Activated T-cell treated with anti-CD3 and anti-CD28 coated beads, Interleukin-2, amount 50 U/mL, for 72 hours (primary cell): Measurements from ENCODE around the gene ANKRD33. TPM values are rescaled to one million over a fixed set of nuclear protein-coding genes. Genes with fewer than 3 reads are reported as not detected.
A peak's percentile ranks its signal among the peaks of the same experiment; 100 is the strongest.

Experiments
- ATAC-seq, 2 donors: fragments of 150-1000 bp; cut with Tn5 transposase; replicated peaks in 1 of 2; 2 replicates each; pipeline ENCODE4 v1.10.0; 2021; ENCODE audit warnings: moderate library complexity in 2 of 2, mild to moderate bottlenecking in 1 of 2
- DNase-seq, 2 donors: peaks; one replicate each; pipeline ENCODE4 v3.0.0; 2021 to 2022; ENCODE audit warnings: mixed read lengths in 1 of 2
- H3K27ac Mint-ChIP-seq: one replicate; pipeline ENCODE4 v1.8.0; 2022; ENCODE audit warnings: mild to moderate bottlenecking, moderate library complexity, mixed read lengths
- H3K27me3 Mint-ChIP-seq: one replicate; pipeline ENCODE4 v1.8.0; 2022; ENCODE audit warnings: low read depth, mixed read lengths
- H3K36me3 Mint-ChIP-seq, 2 donors: one replicate each; pipeline ENCODE4 v1.8.0; 2022; ENCODE audit warnings: mixed read lengths in 2 of 2, mild to moderate bottlenecking in 1 of 2; ENCODE audit not compliant: insufficient read depth in 2 of 2
- H3K4me1 Mint-ChIP-seq: one replicate; pipeline ENCODE4 v1.8.0; 2022; ENCODE audit warnings: low read depth, mixed read lengths
- H3K4me3 Mint-ChIP-seq, 2 donors: one replicate each; pipeline ENCODE4 v1.8.0; 2022; ENCODE audit warnings: mild to moderate bottlenecking in 2 of 2, mixed read lengths in 2 of 2, moderate library complexity in 2 of 2
- H3K9me3 Mint-ChIP-seq, 2 donors: one replicate each; pipeline ENCODE4 v1.8.0; 2022; ENCODE audit warnings: mixed read lengths in 2 of 2
- total RNA-seq, 2 donors: library from RNA; stranded (reverse); gene quantifications; one replicate each; pipeline ENCODE4 v1.2.3, GENCODE V29; 2022

ANKRD33 gene
- total RNA-seq, 2 donors from 2014 or later, result not detected

- peaks cover 6% of the 10 kb centered on the region for H3K4me1 Mint-ChIP-seq
- ATAC-seq (no peak), DNase-seq (no peak)
- H3K27me3 Mint-ChIP-seq, result no peaks in the 10 kb centered on the region
- H3K27ac Mint-ChIP-seq, result no peak overlapping the region
- H3K9me3 Mint-ChIP-seq, result no peaks in the 10 kb centered on the region
- H3K4me3 Mint-ChIP-seq, result no peak overlapping the region
- H3K36me3 Mint-ChIP-seq, result no peaks in the 10 kb centered on the region
Measured at GRCh38 chr12:51926064-51926632, 38.2 kb downstream of the ANKRD33 start.

GRCh38 chr12:51926718-51927117 lies 38.8 kb downstream of the ANKRD33 start:
- Mint-ChIP-seq H3K9me3 (no peaks in the 10 kb centered on the region), H3K27ac (no peak overlapping the region), H3K27me3 (no peaks in the 10 kb centered on the region), H3K36me3 (no peaks in the 10 kb centered on the region), H3K4me1 (peaks cover 6% of the 10 kb centered on the region), H3K4me3 (no peak overlapping the region)
- DNase-seq (peak; percentile 56 to 60), ATAC-seq (peak in 1 of 2 donors; percentile 57)

- Mint-ChIP-seq H3K4me3 (no peak overlapping the region), H3K36me3 (no peaks in the 10 kb centered on the region), H3K27me3 (no peaks in the 10 kb centered on the region)
Measured at GRCh38 chr12:51932218-51933076, 44.5 kb downstream of the ANKRD33 start.

GRCh38 chr12:51934080-51934479 lies 46.2 kb downstream of the ANKRD33 start:
- no peaks in the 10 kb centered on the region for H3K4me1 Mint-ChIP-seq
- no peak for DNase-seq
- H3K9me3 Mint-ChIP-seq, result no peaks in the 10 kb centered on the region
- H3K36me3 Mint-ChIP-seq, result no peaks in the 10 kb centered on the region
- no peak for ATAC-seq
- H3K4me3 Mint-ChIP-seq, result no peak overlapping the region
- H3K27ac Mint-ChIP-seq, result no peak overlapping the region
- H3K27me3 Mint-ChIP-seq, result no peaks in the 10 kb centered on the region

More at GRCh38 chr12:51932218-51933076, 44.5 kb downstream of the ANKRD33 start:
- no peak for ATAC-seq
- no peak overlapping the region for H3K27ac Mint-ChIP-seq
- no peaks in the 10 kb centered on the region for H3K4me1 Mint-ChIP-seq
- DNase-seq, result no peak
- H3K9me3 Mint-ChIP-seq, result no peaks in the 10 kb centered on the region

GRCh38 chr12:51937926-51938325 lies 50.0 kb downstream of the ANKRD33 start:
- no peaks in the 10 kb centered on the region for H3K36me3 Mint-ChIP-seq
- no peak overlapping the region for H3K27ac Mint-ChIP-seq
- DNase-seq (no peak), ATAC-seq (no peak)
- H3K27me3 Mint-ChIP-seq, result peaks cover 6% of the 10 kb centered on the region
- no peak overlapping the region for H3K4me3 Mint-ChIP-seq
- H3K9me3 Mint-ChIP-seq, result no peaks in the 10 kb centered on the region
- H3K4me1 Mint-ChIP-seq, result no peaks in the 10 kb centered on the region

- H3K27ac Mint-ChIP-seq, result no peak overlapping the region
- DNase-seq, result no peak
- H3K27me3 Mint-ChIP-seq, result peaks cover 6% of the 10 kb centered on the region
- H3K36me3 Mint-ChIP-seq, result no peaks in the 10 kb centered on the region
- no peaks in the 10 kb centered on the region for H3K9me3 Mint-ChIP-seq
- ATAC-seq, result no peak
- no peak overlapping the region for H3K4me3 Mint-ChIP-seq
- no peaks in the 10 kb centered on the region for H3K4me1 Mint-ChIP-seq
Measured at GRCh38 chr12:51938726-51939125, 50.8 kb downstream of the ANKRD33 start.

- Mint-ChIP-seq H3K27me3 (peaks cover 6% of the 10 kb centered on the region), H3K36me3 (peaks cover 6 to 11% of the 10 kb centered on the region in 2 donors), H3K9me3 (peaks cover 5 to 9% of the 10 kb centered on the region in 2 donors), H3K4me1 (no peaks in the 10 kb centered on the region), H3K4me3 (no peak overlapping the region), H3K27ac (no peak overlapping the region)
- ATAC-seq (no peak), DNase-seq (no peak)
Measured at GRCh38 chr12:51941011-51941581, 53.2 kb downstream of the ANKRD33 start.

Other genes with a start within 250 kb of the ANKRD33 start
- under 1 TPM; 0.86 TPM for gene FIGNL2, start 39.4 kb upstream of the ANKRD33 start, total RNA-seq
- not detected for gene ACVRL1, start 19.4 kb downstream of the ANKRD33 start, total RNA-seq
- gene ACVR1B, start 63.6 kb downstream of the ANKRD33 start, total RNA-seq, result 1 to 10 TPM; 7.2 to 8.4 TPM
- 10 to 100 TPM; 10.0 to 11.1 TPM for gene TAMALIN, start 118.8 kb downstream of the ANKRD33 start, total RNA-seq
- 100 to 1,000 TPM; 113 to 136 TPM for gene NR4A1, start 163.3 kb downstream of the ANKRD33 start, total RNA-seq
- 10 to 100 TPM; 52.6 to 53.4 TPM for gene ATG101, start 181.9 kb downstream of the ANKRD33 start, total RNA-seq
- not detected for gene SMIM41, start 191.6 kb downstream of the ANKRD33 start, total RNA-seq